Activated naive CD4-positive, alpha-beta T cell (primary cell): ENCODE data around the gene GTPBP1.

Source experiments
- DNase-seq, 4 experiments: peaks; one replicate each; lab custom pipeline; 2025; lab: John Stamatoyannopoulos, UW

Gene GTPBP1

DNA sequence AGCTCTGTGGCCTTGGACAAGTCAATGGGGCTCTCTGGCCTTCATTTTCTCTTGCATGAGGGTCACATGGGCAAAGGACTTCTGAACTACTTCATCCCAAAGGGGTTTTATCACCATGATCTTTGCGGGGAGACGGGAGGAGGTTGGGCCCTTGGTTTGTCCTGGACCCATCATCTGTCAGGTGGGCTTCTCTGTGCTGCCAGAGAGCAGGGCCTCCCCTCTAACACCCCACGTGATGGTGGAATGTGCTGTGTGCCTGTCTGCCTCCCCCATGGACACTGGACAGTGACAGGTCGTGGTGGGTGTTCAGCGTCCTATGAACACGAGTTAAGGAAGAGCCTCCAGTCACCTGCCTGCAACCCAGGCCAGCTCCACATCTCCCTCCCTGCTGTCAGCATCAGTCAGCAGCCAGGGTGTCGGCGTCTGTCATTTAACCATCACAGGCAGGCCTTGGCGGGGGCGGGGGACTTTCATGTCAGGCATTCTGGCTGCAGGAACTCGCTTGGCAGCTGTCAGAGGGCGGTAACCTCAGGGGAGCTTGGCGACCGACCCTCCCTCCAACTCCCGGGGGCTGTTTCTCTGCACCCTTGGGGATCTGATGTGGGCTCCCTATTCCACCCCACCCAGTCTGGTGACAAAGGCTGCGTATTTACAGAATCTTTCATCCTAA lies 52.7 kb downstream of the GTPBP1 start:
- DNase-seq: peak; percentile 15 to 66 (median 46)

GRCh38 chr22:38759005-38759404 lies 53.3 kb downstream of the GTPBP1 start:
- no peak for DNase-seq

DNA sequence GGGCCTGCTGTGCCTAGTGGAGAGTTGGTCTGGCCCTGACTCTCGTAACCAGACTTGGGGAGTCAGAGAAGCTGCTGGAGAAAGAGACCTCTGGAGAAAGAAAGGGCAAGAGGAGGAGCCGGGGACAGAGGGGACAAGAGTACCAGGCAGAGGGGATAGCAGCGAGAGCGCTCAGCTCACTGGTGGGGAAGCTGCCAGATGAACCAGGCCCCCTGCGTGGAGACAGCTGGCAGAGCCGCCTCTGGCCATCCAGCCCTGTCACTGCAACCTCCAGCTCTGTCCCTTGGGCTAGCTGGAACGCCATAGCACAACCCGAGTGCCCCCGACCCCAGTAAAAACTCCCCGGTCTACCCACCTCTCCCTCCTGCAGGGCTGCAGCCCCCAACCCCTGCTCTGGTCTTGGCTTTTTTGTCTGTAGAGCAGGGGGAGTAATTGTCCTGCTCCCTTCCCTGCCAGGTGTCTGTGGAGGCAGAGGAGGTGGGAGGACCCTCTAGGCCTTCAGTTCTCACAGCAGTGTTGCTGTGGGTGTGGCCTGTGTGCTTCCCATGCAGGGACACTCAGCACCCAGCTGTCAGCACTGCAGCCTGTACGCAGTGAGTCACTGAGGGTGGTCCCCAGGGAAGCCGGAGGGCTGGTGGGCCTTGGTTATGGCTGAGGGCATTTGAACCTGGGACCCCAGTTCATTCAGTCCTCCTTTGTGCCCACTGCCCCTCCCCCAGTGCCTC lies 54.9 kb downstream of the GTPBP1 start:
- DNase-seq: no peak

DNA sequence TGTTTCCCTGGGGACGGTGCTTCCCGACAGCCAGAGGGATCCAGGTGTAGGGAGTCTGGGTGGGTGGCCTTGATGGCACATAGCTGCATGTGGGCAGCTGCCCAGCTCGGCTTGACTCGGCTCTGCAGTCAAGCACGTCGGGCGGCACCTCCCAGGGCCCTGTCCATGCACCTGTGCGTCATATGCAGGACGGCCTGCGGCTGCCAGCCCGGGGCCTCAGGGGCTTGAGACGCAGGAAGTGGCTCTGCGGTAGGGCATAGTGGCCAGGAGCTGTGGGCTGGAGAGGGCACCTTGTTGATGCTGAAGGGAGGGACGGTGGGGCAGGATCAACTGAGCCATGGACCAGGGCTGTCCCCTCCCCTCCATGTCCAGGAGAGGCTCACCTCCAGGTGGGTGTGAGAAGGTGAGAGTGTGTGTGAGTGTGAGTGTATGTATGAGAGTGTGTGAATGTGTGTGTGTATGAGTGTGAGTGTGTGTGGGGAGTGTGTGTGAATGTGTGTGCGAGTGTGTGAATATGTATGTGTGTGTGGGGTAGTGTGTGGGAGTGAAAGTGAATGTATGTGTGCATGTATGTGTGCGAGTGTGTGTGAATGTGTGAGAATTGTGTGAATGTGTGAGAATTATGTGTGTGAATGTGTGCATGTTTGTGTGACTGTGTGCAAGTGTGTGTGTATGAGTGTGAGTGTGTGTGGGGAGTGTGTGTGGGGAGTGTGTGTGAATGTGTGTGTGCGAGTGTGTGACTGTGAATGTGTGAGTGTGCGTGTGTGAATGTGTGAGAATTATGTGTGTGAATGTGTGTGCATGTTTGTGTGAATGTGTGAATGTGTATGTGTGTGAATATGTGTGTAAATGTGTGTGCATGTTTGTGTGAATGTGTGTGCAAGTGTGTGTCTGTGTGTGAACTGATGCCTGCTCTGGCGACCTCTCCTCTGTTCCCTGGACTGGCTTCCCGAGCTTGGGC lies 55.7 kb downstream of the GTPBP1 start:
- DNase-seq: no peak

DNA sequence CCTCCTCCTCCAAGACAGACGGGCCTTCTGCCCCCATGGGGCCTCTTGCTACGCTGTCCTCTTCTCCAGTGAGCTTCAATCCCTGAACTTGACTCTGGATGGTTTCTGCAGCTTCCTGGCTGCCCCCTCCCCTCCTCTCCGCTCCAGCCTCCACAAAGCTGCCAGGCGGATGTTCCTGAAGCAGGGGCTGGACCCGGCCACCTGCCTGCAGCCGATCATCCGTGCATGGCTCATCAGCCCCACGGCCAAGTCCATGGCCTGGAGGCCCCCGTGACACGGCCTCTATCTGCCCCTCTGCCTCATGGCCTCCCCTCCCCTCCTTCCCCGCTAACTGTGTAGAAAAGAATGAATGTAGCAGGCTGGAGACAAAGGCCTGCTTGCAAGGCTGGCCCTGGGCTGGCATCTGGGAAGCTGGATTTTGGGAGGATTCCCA lies 56.8 kb downstream of the GTPBP1 start:
- no peak for DNase-seq

GRCh38 chr22:38766076-38766777 lies 60.5 kb downstream of the GTPBP1 start:
- DNase-seq: peak in 1 of 4 experiments; percentile 37

GRCh38 chr22:38767313-38767712 lies 61.6 kb downstream of the GTPBP1 start:
- DNase-seq: no peak

GRCh38 chr22:38768036-38768435 lies 62.3 kb downstream of the GTPBP1 start:
- no peak for DNase-seq

DNA sequence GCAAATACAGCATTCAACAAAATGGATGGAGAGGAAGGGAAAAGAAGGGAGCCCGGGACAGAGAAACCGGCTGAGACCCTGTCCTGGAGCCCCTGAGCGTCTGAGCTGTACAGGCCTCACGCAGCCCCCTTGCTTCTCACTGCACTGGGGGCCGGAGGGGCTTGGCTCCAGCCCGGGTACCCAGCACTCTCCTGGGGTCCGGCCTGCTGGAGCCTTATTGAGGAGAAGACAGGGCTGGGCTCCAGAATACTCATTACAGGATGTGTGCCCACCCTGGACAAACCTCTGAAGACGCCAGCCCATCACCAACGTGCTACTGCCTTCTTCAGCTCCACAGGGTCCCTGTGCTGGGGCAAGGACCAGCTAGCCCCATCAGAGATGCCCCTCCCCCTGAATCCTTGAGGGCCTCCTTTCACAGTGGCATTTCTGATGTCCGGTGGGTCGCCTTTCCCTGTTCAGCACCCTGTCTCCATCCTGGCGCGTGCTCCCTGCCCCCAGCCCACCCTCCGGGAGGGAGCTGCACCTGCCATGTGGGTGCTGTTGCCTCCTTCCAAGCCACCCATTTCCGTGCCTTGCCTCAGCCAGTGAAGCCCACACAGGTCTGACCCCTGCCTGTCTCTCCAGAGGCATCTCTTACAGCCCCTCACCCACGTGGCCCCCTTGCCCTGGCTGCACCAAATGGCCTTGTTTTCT lies 64.7 kb downstream of the GTPBP1 start:
- no peak for DNase-seq

DNA sequence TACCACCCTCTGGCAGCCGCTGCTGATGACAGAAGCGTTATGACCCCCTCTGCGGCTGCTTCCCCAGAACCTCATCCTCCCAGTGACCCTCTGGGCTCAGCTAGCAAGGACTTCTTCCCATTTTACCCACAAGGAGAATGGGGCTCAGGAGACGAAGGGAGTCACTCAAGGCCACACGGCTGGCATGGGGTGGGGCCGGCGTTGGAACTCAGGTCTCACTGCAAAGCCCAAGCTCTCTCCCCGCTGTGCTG lies 66.8 kb downstream of the GTPBP1 start:
- no peak for DNase-seq

- DNase-seq: no peak
Measured at GRCh38 chr22:38773363-38773946, 67.7 kb downstream of the GTPBP1 start.

DNA sequence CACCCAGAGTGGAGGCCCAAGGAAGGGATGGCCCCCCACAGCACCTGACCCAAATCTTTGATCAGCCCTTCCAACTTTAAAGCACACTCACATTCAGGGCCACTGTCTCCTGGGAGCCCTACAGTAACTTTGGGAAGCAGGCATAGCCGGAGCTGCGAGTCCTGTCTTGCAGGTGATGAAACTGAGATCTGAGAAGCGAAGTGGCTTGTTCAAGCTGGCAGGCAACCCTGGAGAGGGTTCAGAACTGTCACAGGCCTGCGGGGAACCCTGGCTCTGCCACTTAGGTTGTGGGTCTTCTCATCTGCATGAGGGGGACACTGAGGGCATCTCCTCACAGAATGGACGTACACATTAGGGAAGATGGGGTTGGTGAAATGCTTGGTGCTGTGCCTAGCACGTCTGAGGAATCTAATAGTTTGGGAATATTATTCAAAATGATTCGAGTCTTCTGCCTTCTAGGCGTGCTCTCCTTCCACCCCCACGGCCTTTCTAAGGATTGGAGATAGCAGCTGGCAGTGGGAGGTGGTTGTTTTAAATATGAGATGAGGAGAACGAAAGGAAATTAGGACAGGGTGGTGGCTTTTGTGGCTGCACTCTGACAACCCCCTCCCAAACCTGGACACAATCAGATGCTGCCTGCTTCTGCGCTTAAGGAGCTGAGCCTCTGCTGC lies 68.9 kb downstream of the GTPBP1 start:
- no peak for DNase-seq

DNA sequence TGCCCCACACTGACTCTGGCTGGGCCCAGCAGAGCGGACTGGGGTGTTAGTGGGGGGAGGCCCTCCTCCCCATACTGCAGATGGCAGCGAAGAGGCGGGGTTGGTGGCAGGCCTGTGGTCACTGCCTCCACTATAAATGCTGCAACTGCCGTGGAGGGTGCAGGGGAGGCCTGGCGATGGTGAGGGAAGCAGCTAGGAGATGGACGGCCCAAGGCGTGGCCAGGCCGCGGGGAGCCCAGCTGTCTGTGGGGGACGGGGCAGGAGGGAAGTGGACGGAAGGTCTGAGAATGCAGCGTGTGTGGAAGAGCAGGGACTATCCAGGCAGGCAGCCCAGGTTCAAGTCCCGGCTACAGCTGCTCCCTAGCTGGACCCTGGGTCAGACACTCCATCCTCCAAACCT lies 69.9 kb downstream of the GTPBP1 start:
- DNase-seq: no peak

GRCh38 chr22:38776086-38776485 lies 70.3 kb downstream of the GTPBP1 start:
- no peak for DNase-seq

DNA sequence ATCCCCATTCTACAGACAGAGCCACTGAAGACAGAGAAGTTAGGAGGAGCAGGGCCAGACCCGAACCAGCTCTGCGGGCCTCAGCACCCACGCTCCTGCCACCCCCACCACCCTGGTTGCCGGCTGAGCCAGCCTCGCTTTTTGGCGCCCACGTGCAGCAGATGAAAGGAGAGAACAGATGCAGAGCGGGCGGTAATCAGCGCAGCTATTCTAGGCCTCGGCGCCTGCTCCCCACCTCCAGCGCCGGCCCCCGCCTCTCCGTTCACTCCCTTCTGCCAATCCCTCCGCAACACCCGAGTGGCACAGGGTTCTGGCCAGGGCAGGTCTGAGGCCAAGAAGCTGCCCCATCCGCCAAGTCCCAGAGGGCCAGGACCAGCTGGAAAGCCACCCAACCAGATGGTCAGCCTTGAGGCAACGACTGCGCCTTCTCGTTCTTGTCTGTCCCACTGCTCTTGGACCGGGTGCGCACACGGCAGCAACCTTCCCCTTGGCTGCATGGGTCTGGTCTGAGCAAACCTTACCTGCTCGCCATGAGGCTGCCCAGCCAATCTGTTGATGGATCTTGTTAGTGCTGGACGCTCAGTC lies 71.4 kb downstream of the GTPBP1 start:
- DNase-seq: no peak

GRCh38 chr22:38781033-38781432 lies 75.3 kb downstream of the GTPBP1 start:
- no peak for DNase-seq

GRCh38 chr22:38782402-38783094 lies 76.8 kb downstream of the GTPBP1 start:
- DNase-seq: no peak
